Activated naive CD4-positive, alpha-beta T cell treated with anti-CD3 and anti-CD28 coated beads for 36 hours (primary cell): Measurements from ENCODE around the gene UBR7. TPM values are rescaled to one million over a fixed set of nuclear protein-coding genes. Genes with fewer than 3 reads are reported as not detected.
"Not testable (repeated sequence)": the region's sequence is repeated elsewhere in the genome, so short reads cannot be mapped to it uniquely, and the experiment has no call there.

ENCODE experiments used
- CTCF ChIA-PET: fragments of 350-600 bp; sonication (Branson Sonifier 250); formaldehyde crosslinking; loops from one replicate; lab custom pipeline; 2021; ENCODE audit warnings: antibody characterized with exemption; lab: Charles Lee
- DNase-seq: peaks from one replicate; pipeline ENCODE4 v3.0.0-alpha.2; 2020
- H3K27ac Mint-ChIP-seq: one replicate; pipeline ENCODE4 v1.8.0; 2021; ENCODE audit warnings: mild to moderate bottlenecking, mixed read lengths
- H3K27me3 Mint-ChIP-seq: one replicate; pipeline ENCODE4 v1.8.0; 2021; ENCODE audit warnings: low read depth, mixed read lengths
- H3K36me3 Mint-ChIP-seq: one replicate; pipeline ENCODE4 v1.8.0; 2021; ENCODE audit warnings: low read depth, mixed read lengths
- H3K4me1 Mint-ChIP-seq: one replicate; pipeline ENCODE4 v1.8.0; 2021; ENCODE audit warnings: low read depth, mixed read lengths
- H3K4me3 Mint-ChIP-seq: one replicate; pipeline ENCODE4 v1.8.0; 2021; ENCODE audit warnings: mild to moderate bottlenecking, moderate library complexity, mixed read lengths
- H3K9me3 Mint-ChIP-seq: one replicate; pipeline ENCODE4 v1.8.0; 2021; ENCODE audit warnings: mixed read lengths
- intact Hi-C: fragments of 100-400 bp; cut with micrococcal nuclease; formaldehyde crosslinking; loops from one replicate; pipeline ENCODE4 v1.15.1; 2023
- total RNA-seq, 2 experiments: library from RNA; stranded (reverse); gene quantifications; one replicate each; pipeline ENCODE4 v1.2.3, GENCODE V29; 2021

Gene UBR7
- total RNA-seq, 2 experiments from 2014 or later = 43.0 to 45.0 TPM

DNA sequence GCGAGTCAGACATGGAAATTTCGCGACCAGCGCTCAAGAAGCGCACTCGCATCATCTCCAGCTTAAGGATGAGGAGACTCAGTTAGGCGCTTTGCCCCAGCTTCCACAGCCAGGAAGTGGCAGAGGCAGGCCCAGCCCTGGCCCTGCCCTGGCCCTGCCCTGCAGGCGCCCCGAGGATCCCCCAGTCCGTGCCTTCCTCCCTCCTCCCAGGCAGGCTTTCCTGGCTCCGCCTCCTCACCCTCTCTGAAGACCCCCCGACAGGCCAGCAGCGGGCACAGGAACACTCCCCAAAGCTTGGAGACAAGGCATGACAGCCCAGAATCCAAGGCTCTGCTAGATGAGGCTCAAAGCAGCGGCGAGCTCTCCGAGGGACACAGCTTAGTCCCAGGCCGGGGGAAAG lies 25.1 kb downstream of the UBR7 start:
- CTCF ChIA-PET = no interaction called here
- Mint-ChIP-seq H3K27me3 (peaks cover 9% of the 10 kb centered on the region), H3K4me1 (peaks cover 15% of the 10 kb centered on the region), H3K4me3 (no peak overlapping the region), H3K36me3 (peaks cover 11% of the 10 kb centered on the region), H3K9me3 (no peaks in the 10 kb centered on the region), H3K27ac (no peak overlapping the region)
- intact Hi-C loops = loop anchor here (10.0 kb wide), 1 partner anchor 103 kb away; the partner anchor contains the start of gene BTBD7
- DNase-seq = no peak

DNA sequence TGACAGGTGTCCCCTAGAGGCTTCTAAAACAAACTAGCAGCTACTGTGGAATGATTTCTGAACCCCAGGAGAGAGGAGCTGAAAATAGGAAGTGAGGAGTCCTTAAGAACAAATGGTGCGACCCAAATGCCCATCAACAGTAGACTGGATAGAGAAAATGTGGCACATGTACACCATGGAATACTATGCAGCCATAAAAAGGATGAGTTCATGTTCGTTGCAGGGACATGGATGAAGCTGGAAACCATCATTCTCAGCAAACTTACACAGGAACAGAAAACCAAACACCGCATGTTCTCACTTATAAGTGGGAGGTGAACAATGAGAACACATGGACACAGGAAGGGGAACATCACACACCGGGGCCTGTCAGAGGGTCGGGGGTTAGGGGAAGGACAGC lies 26.0 kb downstream of the UBR7 start:
- intact Hi-C loops = loop anchor here (10.0 kb wide), 1 partner anchor 102 kb away; the partner anchor contains the start of gene BTBD7
- H3K36me3 Mint-ChIP-seq, H3K27ac Mint-ChIP-seq, DNase-seq, H3K27me3 Mint-ChIP-seq, H3K4me3 Mint-ChIP-seq, H3K9me3 Mint-ChIP-seq: not testable (repeated sequence)
- H3K4me1 Mint-ChIP-seq = peaks cover 15% of the 10 kb centered on the region
- CTCF ChIA-PET = interaction anchor here (0.7 kb wide), 1 partner anchor 278 kb away, joined by 3 read pairs; no protein-coding TSS in a partner anchor

DNA sequence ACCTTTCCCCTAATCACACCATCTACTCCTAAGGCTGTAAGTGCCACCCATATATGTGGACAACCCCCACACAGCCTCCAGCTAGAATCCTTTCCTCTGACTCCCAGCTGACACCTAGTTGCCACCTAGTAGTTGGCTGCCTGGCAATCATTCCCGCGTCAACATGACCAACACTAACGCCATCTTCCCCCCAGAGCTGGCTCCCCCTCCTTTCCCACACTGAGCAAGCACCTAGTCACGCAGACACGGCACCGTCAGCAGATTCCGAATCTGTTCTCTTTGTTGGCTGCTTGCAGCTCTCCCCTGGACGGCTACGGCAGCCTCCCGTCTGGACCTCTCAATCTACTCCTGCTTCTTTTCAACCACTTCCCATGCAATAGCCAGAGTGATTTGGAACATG lies 27.7 kb downstream of the UBR7 start:
- Mint-ChIP-seq H3K27me3 (peaks cover 9% of the 10 kb centered on the region), H3K9me3 (no peaks in the 10 kb centered on the region), H3K27ac (no peak overlapping the region), H3K4me3 (no peak overlapping the region), H3K36me3 (no peaks in the 10 kb centered on the region), H3K4me1 (peaks cover 15% of the 10 kb centered on the region)
- no peak for DNase-seq
- CTCF ChIA-PET = no interaction called here
- intact Hi-C loops = loop anchor here (2.0 to 10.0 kb wide), 3 partner anchors 100 to 384 kb away; partner anchors contain the start of gene BTBD7

DNA sequence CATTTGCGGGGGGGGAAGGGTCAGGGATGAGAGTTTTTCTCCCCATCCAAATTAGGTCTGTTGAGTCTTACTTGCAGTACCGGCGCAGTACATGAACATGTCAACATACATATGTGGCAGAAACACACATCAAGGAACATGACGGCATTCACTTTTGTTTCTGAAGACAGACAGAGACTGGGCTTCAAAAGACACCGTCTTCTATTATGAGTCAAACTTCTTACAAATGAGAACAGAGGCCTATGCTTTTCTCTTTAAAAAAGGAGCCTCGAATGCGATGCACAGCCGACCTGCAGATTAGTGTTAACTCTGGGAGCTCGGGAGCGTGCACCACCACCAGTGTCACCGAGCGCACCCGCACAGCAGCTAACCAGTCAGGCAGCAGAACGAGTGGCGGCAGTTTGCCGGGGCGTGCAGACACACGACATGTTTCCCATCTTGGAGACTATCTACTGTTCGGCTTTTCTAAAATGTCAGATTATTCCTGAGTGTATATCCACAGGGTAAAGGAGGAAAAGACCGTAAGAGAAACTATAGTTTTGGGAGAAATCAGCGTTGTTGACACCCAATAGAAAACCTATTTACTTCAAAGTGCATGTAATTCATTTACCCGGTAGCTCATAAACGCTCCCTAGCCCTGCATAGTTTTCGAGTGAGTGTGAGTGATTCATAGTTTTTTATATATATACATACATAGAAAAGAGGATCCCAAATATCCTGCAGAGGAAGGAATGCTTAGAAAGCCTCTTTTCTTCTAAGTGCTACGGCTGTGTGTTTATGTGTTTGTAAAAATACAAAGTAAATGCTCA lies 33.0 kb downstream of the UBR7 start:
- Mint-ChIP-seq H3K4me1 (peaks cover 3% of the 10 kb centered on the region), H3K27me3 (no peaks in the 10 kb centered on the region), H3K4me3 (no peak overlapping the region), H3K27ac (no peak overlapping the region), H3K9me3 (no peaks in the 10 kb centered on the region), H3K36me3 (peaks cover 3% of the 10 kb centered on the region)
- CTCF ChIA-PET = interaction anchor here (0.6 to 1.6 kb wide), 3 partner anchors 10 to 63 kb away, joined by 3 to 5 read pairs (median 4); no protein-coding TSS in a partner anchor
- intact Hi-C loops = loop anchor here (10.0 kb wide), 1 partner anchor 95 kb away; the partner anchor contains the start of gene BTBD7
- DNase-seq = no peak

DNA sequence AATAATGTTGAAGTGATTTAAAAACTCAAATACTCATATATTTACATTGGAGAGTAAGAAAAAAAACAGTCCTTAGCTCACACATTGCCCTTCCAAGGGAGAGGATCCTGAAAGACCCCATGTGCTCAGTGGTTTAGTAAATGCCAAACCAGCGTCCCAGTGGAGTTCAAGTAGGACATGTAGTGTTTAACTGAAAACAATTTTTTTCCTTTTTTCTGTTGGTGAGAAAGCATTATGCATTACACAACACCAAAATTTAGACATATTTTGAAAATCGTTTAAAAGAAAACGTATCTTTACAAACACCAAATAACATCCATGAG lies 33.6 kb downstream of the UBR7 start:
- H3K4me3 Mint-ChIP-seq = no peak overlapping the region
- CTCF ChIA-PET = interaction anchor here (0.6 to 1.6 kb wide), 3 partner anchors 10 to 64 kb away, joined by 3 to 5 read pairs (median 4); no protein-coding TSS in a partner anchor
- no peak for DNase-seq

DNA sequence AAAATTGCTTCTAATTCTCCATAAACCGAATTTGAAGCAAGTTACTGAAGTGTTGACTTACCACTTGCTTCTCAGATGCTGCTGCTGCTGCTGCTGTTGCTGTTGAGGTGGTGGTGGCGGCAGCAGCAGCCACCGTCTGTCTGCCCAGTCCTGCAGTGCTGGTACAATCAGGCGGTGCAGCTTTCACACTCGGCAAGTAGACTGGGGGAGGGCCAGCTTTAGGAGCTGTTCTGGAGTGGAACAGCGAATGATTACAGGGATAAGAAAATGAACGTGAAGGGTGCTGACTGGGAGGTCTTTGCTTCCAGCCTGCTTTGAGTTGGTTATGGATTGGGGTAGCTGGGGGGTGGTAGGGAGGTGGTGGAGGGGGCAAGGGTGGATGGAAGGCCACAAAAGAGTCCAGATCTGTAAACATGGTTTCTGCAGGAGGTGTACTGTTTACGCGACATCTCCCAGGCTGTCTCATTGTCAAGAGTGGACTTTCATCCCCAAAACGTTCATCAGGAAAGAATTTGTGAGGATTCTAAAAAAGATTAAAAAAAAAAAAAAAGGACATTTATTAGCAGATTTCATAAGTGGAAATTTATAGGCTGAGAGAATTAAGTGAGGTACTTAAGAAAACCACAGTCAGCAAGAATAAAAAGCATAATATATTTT lies 38.8 kb downstream of the UBR7 start:
- CTCF ChIA-PET = interaction anchor here (0.5 kb wide), 1 partner anchor 373 kb away, joined by 3 read pairs; no protein-coding TSS in a partner anchor

More for the DNA sequence above, 33.6 kb downstream of the UBR7 start:
- H3K27me3 Mint-ChIP-seq = no peaks in the 10 kb centered on the region
- H3K9me3 Mint-ChIP-seq = no peaks in the 10 kb centered on the region
- H3K4me1 Mint-ChIP-seq = peaks cover 3% of the 10 kb centered on the region
- peaks cover 8% of the 10 kb centered on the region for H3K36me3 Mint-ChIP-seq
- intact Hi-C loops = no loop called here
- H3K27ac Mint-ChIP-seq = no peak overlapping the region

DNA sequence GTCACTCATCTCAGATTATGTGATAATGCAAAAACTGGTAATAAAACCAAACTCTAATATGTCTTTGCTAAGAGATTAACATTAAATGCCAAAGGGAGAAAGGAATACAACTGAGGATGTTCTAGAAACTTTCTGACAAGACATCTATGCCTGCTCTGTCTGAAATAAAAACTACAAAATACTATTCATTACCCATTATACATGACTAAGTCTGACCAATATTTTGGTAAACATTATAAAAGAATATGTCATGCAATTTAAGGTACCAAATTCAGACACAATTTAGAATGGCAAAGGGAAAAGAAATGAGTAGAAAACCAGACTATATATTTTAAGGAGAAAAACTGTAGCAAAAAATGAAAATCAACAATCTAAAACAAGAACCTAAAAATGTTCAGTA lies 39.5 kb downstream of the UBR7 start:
- intact Hi-C loops = no loop called here
- CTCF ChIA-PET = no interaction called here
- H3K4me3 Mint-ChIP-seq = no peak overlapping the region
- no peaks in the 10 kb centered on the region for H3K4me1 Mint-ChIP-seq
- no peaks in the 10 kb centered on the region for H3K27me3 Mint-ChIP-seq
- peaks cover 21% of the 10 kb centered on the region for H3K36me3 Mint-ChIP-seq
- DNase-seq = no peak
- no peaks in the 10 kb centered on the region for H3K9me3 Mint-ChIP-seq
- no peak overlapping the region for H3K27ac Mint-ChIP-seq

More for the DNA sequence above, 38.8 kb downstream of the UBR7 start:
- no peak overlapping the region for H3K27ac Mint-ChIP-seq
- H3K36me3 Mint-ChIP-seq = peaks cover 19% of the 10 kb centered on the region
- intact Hi-C loops = no loop called here
- no peaks in the 10 kb centered on the region for H3K9me3 Mint-ChIP-seq
- H3K27me3 Mint-ChIP-seq = no peaks in the 10 kb centered on the region
- no peaks in the 10 kb centered on the region for H3K4me1 Mint-ChIP-seq
- H3K4me3 Mint-ChIP-seq = no peak overlapping the region
- no peak for DNase-seq

DNA sequence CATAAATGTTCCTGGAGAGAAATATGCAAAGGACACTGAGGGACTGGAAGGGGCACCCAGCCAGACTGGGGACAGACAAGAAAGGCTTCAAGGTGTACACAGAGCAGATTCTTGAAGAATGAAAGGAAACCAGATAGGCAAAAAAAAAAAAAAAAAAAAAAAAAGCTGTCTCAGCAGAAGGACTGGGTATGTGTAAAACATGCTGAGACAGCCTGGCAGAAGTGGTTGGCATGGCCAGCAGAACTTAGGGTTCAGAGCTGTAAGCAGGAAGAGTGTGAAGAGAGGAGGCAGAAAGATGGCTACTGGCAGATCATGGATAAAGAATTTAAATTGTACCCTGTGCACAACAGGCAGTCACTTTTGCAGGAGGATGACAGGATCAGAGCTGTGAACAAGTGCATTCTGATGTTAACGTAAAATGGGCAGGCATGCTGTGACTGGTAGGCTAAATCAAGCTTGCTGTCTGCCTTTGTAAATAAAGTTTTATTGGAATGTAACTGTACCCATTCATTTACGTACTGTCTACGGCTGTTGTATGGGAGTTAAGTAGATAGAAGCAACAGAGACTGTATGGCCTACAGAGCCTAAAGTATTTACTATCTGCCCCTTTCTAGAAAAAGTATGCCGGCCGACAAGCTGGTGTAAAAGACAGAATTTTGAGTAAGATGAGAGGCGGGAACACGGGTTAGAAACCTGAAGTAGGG lies 42.2 kb downstream of the UBR7 start:
- Mint-ChIP-seq H3K36me3 (peaks cover 26% of the 10 kb centered on the region), H3K27me3 (no peaks in the 10 kb centered on the region), H3K4me3 (no peak overlapping the region), H3K9me3 (no peaks in the 10 kb centered on the region), H3K27ac (no peak overlapping the region), H3K4me1 (no peaks in the 10 kb centered on the region)
- DNase-seq = no peak
- CTCF ChIA-PET = interaction anchor here (0.6 to 1.5 kb wide), 2 partner anchors 8 to 334 kb away, joined by 3 to 4 read pairs; no protein-coding TSS in a partner anchor
- intact Hi-C loops = no loop called here

DNA sequence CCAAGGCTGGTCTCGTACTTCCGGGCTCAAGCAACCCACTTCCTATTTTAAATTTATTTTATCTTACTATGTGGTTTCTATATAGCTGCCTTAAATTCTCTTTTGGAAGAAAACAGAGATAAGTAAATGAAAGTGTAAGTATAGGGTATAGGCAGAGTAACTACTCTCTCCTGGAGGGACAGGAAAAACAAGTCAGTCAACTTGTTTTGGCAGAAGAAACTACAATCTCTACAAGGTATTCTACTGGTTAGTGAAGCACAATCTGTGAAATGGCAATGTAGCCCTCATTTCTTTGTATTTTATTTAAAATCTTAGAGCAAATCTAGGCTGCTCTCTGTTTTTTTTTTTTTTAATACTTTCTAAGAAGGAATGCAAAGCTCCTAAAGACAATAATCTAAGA lies 55.4 kb downstream of the UBR7 start:
- peaks cover 13% of the 10 kb centered on the region for H3K36me3 Mint-ChIP-seq
- no peaks in the 10 kb centered on the region for H3K27me3 Mint-ChIP-seq
- no peak for DNase-seq
- CTCF ChIA-PET = no interaction called here
- intact Hi-C loops = no loop called here
- peaks cover 9% of the 10 kb centered on the region for H3K4me1 Mint-ChIP-seq
- H3K9me3 Mint-ChIP-seq = no peaks in the 10 kb centered on the region
- no peak overlapping the region for H3K4me3 Mint-ChIP-seq
- no peak overlapping the region for H3K27ac Mint-ChIP-seq

DNA sequence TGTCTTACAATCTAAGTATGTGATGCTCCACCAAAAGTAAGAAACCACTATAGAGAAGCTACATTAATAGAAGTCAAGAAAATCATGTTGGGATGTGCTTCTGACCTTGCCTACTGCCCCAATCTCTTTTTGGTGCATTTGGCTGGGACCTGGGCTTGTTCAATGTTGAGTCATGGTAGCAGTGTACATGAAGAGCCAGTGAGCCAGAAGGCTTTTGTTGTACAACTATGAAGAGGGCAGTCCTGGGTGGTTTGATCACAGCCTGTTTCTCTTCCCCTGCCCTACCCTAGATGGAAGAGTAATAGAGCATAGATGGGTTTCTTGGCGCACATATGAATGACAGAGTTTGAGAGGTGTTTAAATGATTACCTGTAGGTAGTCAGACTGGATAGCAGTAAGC lies 56.4 kb downstream of the UBR7 start:
- Mint-ChIP-seq H3K4me1 (peaks cover 9% of the 10 kb centered on the region), H3K36me3 (peaks cover 13% of the 10 kb centered on the region), H3K27me3 (no peaks in the 10 kb centered on the region), H3K27ac (no peak overlapping the region), H3K9me3 (no peaks in the 10 kb centered on the region), H3K4me3 (no peak overlapping the region)
- intact Hi-C loops = no loop called here
- no peak for DNase-seq
- CTCF ChIA-PET = no interaction called here

DNA sequence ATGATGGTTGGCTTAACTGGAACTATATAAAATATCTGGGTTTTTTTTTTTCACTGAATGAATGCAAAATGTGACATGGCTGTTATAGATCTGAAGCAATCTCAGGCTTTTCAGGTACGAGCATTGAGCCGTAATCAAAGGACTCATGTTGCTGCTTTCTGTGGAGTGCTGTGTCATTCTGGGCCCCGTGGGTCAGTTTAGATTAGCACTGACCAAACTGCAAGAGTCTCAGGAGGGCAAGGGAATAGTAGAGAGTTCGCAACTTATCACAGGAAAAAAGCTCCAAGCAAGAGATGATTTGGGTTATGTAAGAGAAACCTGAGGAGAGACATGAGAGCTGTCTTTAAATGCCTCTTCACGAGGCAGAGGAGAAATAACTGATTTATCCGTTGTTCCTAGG lies 59.1 kb downstream of the UBR7 start:
- H3K27me3 Mint-ChIP-seq = no peaks in the 10 kb centered on the region
- no peak for DNase-seq
- peaks cover 9% of the 10 kb centered on the region for H3K4me1 Mint-ChIP-seq
- H3K4me3 Mint-ChIP-seq = no peak overlapping the region
- peaks cover 11% of the 10 kb centered on the region for H3K36me3 Mint-ChIP-seq
- H3K9me3 Mint-ChIP-seq = no peaks in the 10 kb centered on the region
- H3K27ac Mint-ChIP-seq = no peak overlapping the region
- intact Hi-C loops = no loop called here
- CTCF ChIA-PET = interaction anchor here (0.8 kb wide), 1 partner anchor 128 kb away, joined by 4 read pairs; no protein-coding TSS in a partner anchor

DNA sequence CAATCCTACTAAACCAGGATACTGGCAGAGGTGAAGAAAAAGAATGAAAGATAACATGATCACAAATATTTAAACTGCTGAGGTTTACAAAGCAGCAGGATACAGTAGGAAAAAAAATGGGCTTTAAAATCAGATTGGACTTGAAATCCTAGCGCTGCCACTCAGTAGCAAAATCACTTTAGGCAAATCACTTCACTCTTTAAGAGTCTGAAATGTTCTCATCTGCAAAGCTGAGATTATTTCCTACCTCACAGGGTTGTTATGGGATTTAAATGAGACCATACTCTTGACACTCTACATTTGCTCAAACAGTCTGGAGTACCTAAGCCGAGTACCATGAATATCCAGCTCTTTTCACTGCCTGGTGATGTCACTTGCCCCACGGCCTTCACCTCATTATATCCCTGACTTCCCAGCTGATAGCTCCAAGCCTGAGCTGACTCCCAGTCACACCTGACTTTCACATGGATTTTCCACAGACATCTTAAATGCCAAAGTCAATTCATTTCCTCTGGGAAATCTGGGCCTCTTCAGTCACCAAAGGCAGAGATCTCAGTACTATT lies 60.2 kb downstream of the UBR7 start:
- intact Hi-C loops = no loop called here
- no peak overlapping the region for H3K4me3 Mint-ChIP-seq
- H3K27ac Mint-ChIP-seq = no peak overlapping the region
- H3K9me3 Mint-ChIP-seq = no peaks in the 10 kb centered on the region
- DNase-seq = no peak
- peaks cover 9% of the 10 kb centered on the region for H3K4me1 Mint-ChIP-seq
- no peaks in the 10 kb centered on the region for H3K27me3 Mint-ChIP-seq
- CTCF ChIA-PET = interaction anchor here (0.9 kb wide), 1 partner anchor 12 kb away, joined by 3 read pairs; no protein-coding TSS in a partner anchor
- peaks cover 11% of the 10 kb centered on the region for H3K36me3 Mint-ChIP-seq
